PC-3 (cell line): Measurements from ENCODE around the gene MAP7.

Experiments used
- CTCF ChIP-seq: fragments of 300-600 bp; sonication (generic); conservative IDR thresholded peaks from 2 replicates; pipeline ENCODE4 v1.5.1; 2017; ENCODE audit warnings: antibody characterized with exemption, low read depth, mild to moderate bottlenecking, low read length
- EZH2 ChIP-seq: fragments of 300-600 bp; sonication (generic); IDR thresholded peaks from one replicate; pipeline ENCODE4 v1.6.1; 2017; ENCODE audit warnings: antibody characterized with exemption, mild to moderate bottlenecking, low read length; ENCODE audit not compliant: unreplicated experiment

- TF ChIP-seq CTCF (no peak), EZH2 (no peak)
Measured at GRCh38 chr6:136415351-136416007, 134.7 kb downstream of the MAP7 start.
